C4-2B (cell line): Measurements from ENCODE around the gene ARPC3.
"Not testable (repeated sequence)": the region's sequence is repeated elsewhere in the genome, so short reads cannot be mapped to it uniquely, and the experiment has no call there.

ENCODE experiments used
- ZFX ChIP-seq: fragments of 450-650 bp; IDR thresholded peaks from 2 replicates; pipeline ENCODE4 v1.6.1; 2017
- TF ChIP-seq, protein P1 (sequence below): fragments of 450-650 bp; conservative IDR thresholded peaks from 2 replicates; pipeline ENCODE4 v1.5.1; 2017; ENCODE audit warnings: mild to moderate bottlenecking

DNA sequence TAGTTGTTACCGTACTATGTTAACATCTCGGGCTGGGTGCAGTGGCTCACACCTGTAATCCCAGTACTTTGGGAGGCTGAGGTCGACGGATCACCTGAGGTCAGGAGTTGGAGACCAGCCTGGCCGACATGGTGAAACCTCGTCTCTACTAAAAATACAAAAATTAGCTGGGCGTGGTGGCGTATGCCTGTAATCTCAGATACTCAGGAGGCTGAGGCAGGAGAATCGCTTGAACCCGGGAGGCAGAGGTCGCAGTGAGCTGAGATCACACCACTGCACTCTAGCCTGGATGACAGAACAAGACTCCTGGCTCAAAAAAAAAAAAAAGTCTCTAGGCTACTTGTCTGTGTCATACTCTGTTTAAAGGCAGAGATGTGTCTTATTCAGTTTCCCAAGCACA lies 15.6 kb upstream of the ARPC3 start:
- TF ChIP-seq, protein P1, sequence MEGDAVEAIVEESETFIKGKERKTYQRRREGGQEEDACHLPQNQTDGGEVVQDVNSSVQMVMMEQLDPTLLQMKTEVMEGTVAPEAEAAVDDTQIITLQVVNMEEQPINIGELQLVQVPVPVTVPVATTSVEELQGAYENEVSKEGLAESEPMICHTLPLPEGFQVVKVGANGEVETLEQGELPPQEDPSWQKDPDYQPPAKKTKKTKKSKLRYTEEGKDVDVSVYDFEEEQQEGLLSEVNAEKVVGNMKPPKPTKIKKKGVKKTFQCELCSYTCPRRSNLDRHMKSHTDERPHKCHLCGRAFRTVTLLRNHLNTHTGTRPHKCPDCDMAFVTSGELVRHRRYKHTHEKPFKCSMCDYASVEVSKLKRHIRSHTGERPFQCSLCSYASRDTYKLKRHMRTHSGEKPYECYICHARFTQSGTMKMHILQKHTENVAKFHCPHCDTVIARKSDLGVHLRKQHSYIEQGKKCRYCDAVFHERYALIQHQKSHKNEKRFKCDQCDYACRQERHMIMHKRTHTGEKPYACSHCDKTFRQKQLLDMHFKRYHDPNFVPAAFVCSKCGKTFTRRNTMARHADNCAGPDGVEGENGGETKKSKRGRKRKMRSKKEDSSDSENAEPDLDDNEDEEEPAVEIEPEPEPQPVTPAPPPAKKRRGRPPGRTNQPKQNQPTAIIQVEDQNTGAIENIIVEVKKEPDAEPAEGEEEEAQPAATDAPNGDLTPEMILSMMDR, result not testable (repeated sequence)
- TF ChIP-seq ZFX, result not testable (repeated sequence)
